GM18870 (cell line): ENCODE measurements around the gene MAP3K1.
"Not testable (repeated sequence)": the region's sequence is repeated elsewhere in the genome, so short reads cannot be mapped to it uniquely, and the experiment has no call there.

ENCODE experiments used
- ATAC-seq: cut with Tn5 transposase; IDR thresholded peaks from one replicate; pipeline ENCODE4 v1.9.1; 2021; ENCODE audit warnings: moderate library complexity; ENCODE audit not compliant: unreplicated experiment

MAP3K1 gene

GRCh38 chr5:56814963-56815657 is at the start of gene MAP3K1:
TSS of gene MAP3K1 (plus strand) at chr5:56815549. CDS start at chr5:56815574, 25 bp downstream.
- ATAC-seq = peak; percentile 39

- no peak for ATAC-seq
Measured at GRCh38 chr5:56766926-56767325, 48.4 kb upstream of the MAP3K1 start.

GRCh38 chr5:56769875-56770604 is 45.3 kb upstream of the MAP3K1 start:
- ATAC-seq = no peak

- ATAC-seq = no peak
Measured at GRCh38 chr5:56772767-56773166, 42.6 kb upstream of the MAP3K1 start.

- ATAC-seq = no peak
Measured at GRCh38 chr5:56774957-56775356, 40.4 kb upstream of the MAP3K1 start.

- ATAC-seq = not testable (repeated sequence)
Measured at GRCh38 chr5:56776212-56776846, 39.0 kb upstream of the MAP3K1 start.

GRCh38 chr5:56783261-56783660 is 32.1 kb upstream of the MAP3K1 start:
- ATAC-seq = no peak

GRCh38 chr5:56786346-56786745 is 29.0 kb upstream of the MAP3K1 start:
- ATAC-seq = no peak

- no peak for ATAC-seq
Measured at GRCh38 chr5:56791396-56791795, 24.0 kb upstream of the MAP3K1 start.

GRCh38 chr5:56798521-56798920 is 16.8 kb upstream of the MAP3K1 start:
- ATAC-seq = no peak

GRCh38 chr5:56800186-56800585 is 15.2 kb upstream of the MAP3K1 start:
- ATAC-seq = no peak

- no peak for ATAC-seq
Measured at GRCh38 chr5:56801256-56801655, 14.1 kb upstream of the MAP3K1 start.

- no peak for ATAC-seq
Measured at GRCh38 chr5:56802205-56802604, 13.1 kb upstream of the MAP3K1 start.

GRCh38 chr5:56803025-56803424 is 12.3 kb upstream of the MAP3K1 start:
- ATAC-seq = no peak

GRCh38 chr5:56803894-56804293 is 11.5 kb upstream of the MAP3K1 start:
- no peak for ATAC-seq

GRCh38 chr5:56807679-56808078 is 7.7 kb upstream of the MAP3K1 start:
- no peak for ATAC-seq

- ATAC-seq = no peak
Measured at GRCh38 chr5:56808211-56808610, 7.1 kb upstream of the MAP3K1 start.

- no peak for ATAC-seq
Measured at GRCh38 chr5:56810826-56811225, 4.5 kb upstream of the MAP3K1 start.

GRCh38 chr5:56812110-56812509 is 3.2 kb upstream of the MAP3K1 start:
- ATAC-seq = no peak

GRCh38 chr5:56813302-56813701 is 2.0 kb upstream of the MAP3K1 start:
- ATAC-seq = no peak

- ATAC-seq = no peak
Measured at GRCh38 chr5:56814361-56814962, 887 bp upstream of the MAP3K1 start.
